Suprapubic skin (tissue), 3 donors: ENCODE results near the gene SYT1.

ENCODE experiments used
- CTCF ChIP-seq, 2 donors: fragments of 200-600 bp in 1 of 2; fragments of 450-650 bp in 1 of 2; sonication (generic) in 1 of 2; IDR thresholded peaks; one replicate each; pipeline ENCODE4 v1.5.1; 2016 to 2019; ENCODE audit warnings: antibody characterized with exemption in 2 of 2, mild to moderate bottlenecking in 1 of 2, moderate library complexity in 1 of 2
- POLR2A ChIP-seq, 2 donors: fragments of 450-650 bp; IDR thresholded peaks; one replicate each; pipeline ENCODE4 v1.6.1; 2017; ENCODE audit warnings: antibody characterized with exemption in 2 of 2, mild to moderate bottlenecking in 2 of 2, moderate library complexity in 2 of 2

GRCh38 chr12:78916845-78917480 lies 52.4 kb downstream of the SYT1 start:
- TF ChIP-seq CTCF (IDR thresholded peaks at IDR 0.05) = no peak
- no peak for TF ChIP-seq POLR2A (IDR thresholded peaks at IDR 0.05)
